Neural cell (in vitro differentiated cells): ENCODE data around the gene SYNGR1. TPM values are rescaled to one million over a fixed set of nuclear protein-coding genes. Genes with fewer than 3 reads are reported as not detected.

ENCODE experiments used
- H2AFZ ChIP-seq: fragments of 200-600, 300-800 bp; sonication (generic), shearing (Covaris generic); 2 replicates; pipeline ENCODE4 v1.6.0; 2014; ENCODE audit warnings: low read depth, mild to moderate bottlenecking, antibody characterized with exemption, low read length, moderate library complexity
- H3F3A ChIP-seq: fragments of 200-600 bp; shearing (Covaris generic); 2 replicates; pipeline ENCODE4 v1.6.1; 2016; ENCODE audit warnings: mild to moderate bottlenecking, moderate library complexity, mixed read lengths, antibody characterized with exemption, low read length; ENCODE audit not compliant: insufficient read depth, poor library complexity, severe bottlenecking
- H3K27ac ChIP-seq: fragments of 200-600, 300-800 bp; sonication (generic), shearing (Covaris generic); 2 replicates; pipeline ENCODE4 v1.5.1; 2014; ENCODE audit warnings: mild to moderate bottlenecking, low read length, moderate library complexity
- H3K27me3 ChIP-seq: fragments of 300-800, 200-600 bp; sonication (generic), shearing (Covaris generic); 2 replicates; pipeline ENCODE4 v1.6.0; 2014; ENCODE audit warnings: mild to moderate bottlenecking, low read depth, low read length, moderate library complexity; ENCODE audit not compliant: insufficient read depth
- H3K36me3 ChIP-seq: fragments of 300-800, 200-600 bp; sonication (generic), shearing (Covaris generic); 2 replicates; pipeline ENCODE4 v1.5.1; 2014; ENCODE audit warnings: mild to moderate bottlenecking, antibody characterized with exemption, low read length, moderate library complexity; ENCODE audit not compliant: insufficient read depth
- H3K4me2 ChIP-seq: fragments of 300-800, 200-600 bp; sonication (generic), shearing (Covaris generic); 2 replicates; pipeline ENCODE4 v1.6.0; 2014; ENCODE audit warnings: mild to moderate bottlenecking, low read length
- H3K4me3 ChIP-seq: fragments of 300-800, 200-600 bp; sonication (generic), shearing (Covaris generic); 2 replicates; pipeline ENCODE4 v1.5.1; 2014; ENCODE audit warnings: mild to moderate bottlenecking, low read length, moderate library complexity
- H3K79me2 ChIP-seq: fragments of 200-600 bp; shearing (Covaris generic); replicated peaks from 2 replicates; pipeline ENCODE4 v1.6.0; 2014; ENCODE audit warnings: mild to moderate bottlenecking, low read length, moderate library complexity; ENCODE audit not compliant: insufficient read depth
- H3K9ac ChIP-seq: fragments of 300-800, 200-600 bp; sonication (generic), shearing (Covaris generic); 2 replicates; pipeline ENCODE4 v1.6.1; 2016; ENCODE audit warnings: mild to moderate bottlenecking, low read length, mixed read lengths
- H3K9me2 ChIP-seq: fragments of 200-600 bp; shearing (Covaris generic); 2 replicates; pipeline ENCODE4 v1.6.1; 2016; ENCODE audit warnings: mild to moderate bottlenecking, low read length, mixed read lengths; ENCODE audit not compliant: insufficient read depth
- H3K9me3 ChIP-seq: fragments of 200-600, 300-800 bp; sonication (generic), shearing (Covaris generic); 2 replicates; pipeline ENCODE4 v1.6.1; 2016; ENCODE audit warnings: mild to moderate bottlenecking, mixed run types, low read length, moderate library complexity, mixed read lengths
- H4K20me1 ChIP-seq: fragments of 200-600 bp; shearing (Covaris generic); 2 replicates; pipeline ENCODE4 v1.6.1; 2016; ENCODE audit warnings: mild to moderate bottlenecking, mixed run types; ENCODE audit not compliant: insufficient read depth
- CTCF ChIP-seq: fragments of 450-650 bp; IDR thresholded peaks from 2 replicates; pipeline ENCODE4 v1.5.1; 2014; ENCODE audit warnings: antibody characterized with exemption, mild to moderate bottlenecking, moderate library complexity; ENCODE audit not compliant: poor library complexity, severe bottlenecking
- EP300 ChIP-seq: fragments of 450-650 bp; conservative IDR thresholded peaks from 2 replicates; pipeline ENCODE4 v1.6.1; 2014; ENCODE audit warnings: antibody characterized with exemption, mild to moderate bottlenecking, moderate library complexity; ENCODE audit not compliant: poor library complexity, severe bottlenecking
- EZH2 ChIP-seq: fragments of 200-600, 300-800 bp; shearing (Covaris generic), sonication (generic); IDR thresholded peaks from 2 replicates; pipeline ENCODE4 v1.6.1; 2014; ENCODE audit warnings: antibody characterized with exemption, low read length, borderline replicate concordance, mild to moderate bottlenecking; ENCODE audit not compliant: insufficient read depth, poor library complexity, severe bottlenecking
- MXI1 ChIP-seq: fragments of 450-650 bp; conservative IDR thresholded peaks from 2 replicates; pipeline ENCODE4 v1.6.1; 2014; ENCODE audit warnings: antibody characterized with exemption, mild to moderate bottlenecking; ENCODE audit not compliant: poor library complexity, severe bottlenecking
- POLR2AphosphoS5 ChIP-seq: IDR thresholded peaks from 2 replicates; pipeline ENCODE4 v1.6.1; 2012
- RAD21 ChIP-seq: fragments of 450-650 bp; conservative IDR thresholded peaks from 2 replicates; pipeline ENCODE4 v1.6.1; 2014; ENCODE audit warnings: antibody characterized with exemption, mild to moderate bottlenecking, moderate library complexity
- REST ChIP-seq: IDR thresholded peaks from 2 replicates; pipeline ENCODE4 v1.6.1; 2012; ENCODE audit warnings: borderline replicate concordance
- SMC3 ChIP-seq: fragments of 450-650 bp; conservative IDR thresholded peaks from 2 replicates; pipeline ENCODE4 v1.6.1; 2014; ENCODE audit warnings: antibody characterized with exemption, mild to moderate bottlenecking, moderate library complexity; ENCODE audit not compliant: poor library complexity
- TAF1 ChIP-seq: IDR thresholded peaks from 2 replicates; pipeline ENCODE4 v1.6.1; 2012; ENCODE audit warnings: low read depth
- polyA plus RNA-seq: library from polyadenylated mRNA; depleted of rRNA; stranded (reverse); fragments of >200 nt; gene quantifications from 2 replicates; pipeline ENCODE4 v1.2.3, GENCODE V29; 2014

Gene SYNGR1
- polyA plus RNA-seq, 1 donor from 2014 or later: 68.4 TPM

DNA sequence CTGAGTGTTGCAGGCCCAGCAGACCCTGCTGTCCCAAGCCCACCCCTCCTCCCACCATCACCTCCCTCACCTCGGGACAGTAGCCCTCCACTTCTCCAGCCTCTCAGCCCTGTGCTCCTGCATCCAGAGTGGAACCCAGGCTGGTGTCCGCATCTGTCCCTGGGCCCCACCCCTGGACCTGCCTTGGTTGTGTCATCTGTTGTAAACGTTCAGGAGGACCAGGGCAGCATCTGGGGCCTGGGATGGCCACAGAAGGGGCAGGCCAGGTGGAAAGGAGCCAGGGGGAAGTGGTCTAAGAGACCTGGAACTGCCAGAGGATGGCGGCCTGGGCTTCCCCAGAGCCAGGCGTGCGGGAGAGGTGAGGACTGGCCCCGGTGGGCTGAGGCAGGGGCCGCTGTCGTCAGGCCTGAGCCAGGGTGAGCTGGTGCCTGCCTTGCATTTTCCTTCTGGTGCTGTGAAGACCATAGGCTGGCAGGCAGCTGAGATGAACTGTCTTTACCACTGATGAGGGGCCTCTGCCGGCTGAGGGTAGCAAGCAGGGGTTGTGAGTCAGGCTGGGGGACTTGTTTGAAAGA lies 80.9 kb downstream of the SYNGR1 start:
- H3K27ac ChIP-seq: no peak overlapping the region
- no peak overlapping the region for H3K9ac ChIP-seq
- H3K36me3 ChIP-seq: peaks cover 5% of the 10 kb centered on the region

DNA sequence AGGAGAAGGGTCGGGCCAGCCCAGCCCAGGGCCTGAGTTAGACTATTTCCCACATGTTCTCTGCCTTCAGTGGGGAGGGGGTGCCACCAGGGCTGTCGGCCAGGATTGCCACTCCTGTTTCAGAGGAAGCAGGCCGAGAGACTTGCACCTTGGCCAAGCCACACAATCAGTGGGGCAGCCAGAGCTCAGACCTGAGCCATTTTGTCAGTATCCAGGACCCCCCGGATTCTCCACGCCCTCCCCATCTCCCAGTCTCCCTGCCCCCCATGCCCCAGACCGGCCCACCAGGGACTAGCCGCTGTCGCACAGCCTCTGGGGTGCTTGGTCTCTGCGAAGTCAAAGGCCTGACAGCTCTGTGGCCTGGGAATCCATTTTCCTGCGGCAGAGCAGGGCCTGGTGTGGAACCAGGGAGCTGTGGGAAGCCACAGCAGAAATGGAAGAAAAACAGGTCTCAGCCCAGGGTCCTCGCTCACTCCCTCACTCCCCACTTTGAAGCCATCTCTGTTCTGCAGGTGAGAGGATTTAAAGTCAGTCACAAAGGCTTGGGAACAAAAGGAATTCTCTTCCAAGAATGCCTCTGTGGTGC lies 81.5 kb downstream of the SYNGR1 start:
- Histone ChIP-seq H3K79me2 (no peaks in the 10 kb centered on the region), H3K4me3 (no peak overlapping the region), H3K27me3 (no peaks in the 10 kb centered on the region), H2AFZ (no peak overlapping the region), H4K20me1 (no peaks in the 10 kb centered on the region), H3K4me2 (no peak overlapping the region), H3F3A (no peaks in the 10 kb centered on the region), H3K9me3 (no peaks in the 10 kb centered on the region), H3K27ac (no peak overlapping the region), H3K36me3 (peaks cover 5% of the 10 kb centered on the region), H3K9ac (no peak overlapping the region), H3K9me2 (no peaks in the 10 kb centered on the region)
- TF ChIP-seq REST: no peak
- TF ChIP-seq MXI1: no peak
- no peak for TF ChIP-seq CTCF
- no peak for TF ChIP-seq EZH2

More for the DNA sequence above, 80.9 kb downstream of the SYNGR1 start:
- H3K9me3 ChIP-seq: no peaks in the 10 kb centered on the region
- H4K20me1 ChIP-seq: no peaks in the 10 kb centered on the region
- no peak for TF ChIP-seq MXI1
- no peak for TF ChIP-seq SMC3
- no peak for TF ChIP-seq TAF1
- TF ChIP-seq EP300: no peak
- TF ChIP-seq REST: no peak
- no peak for TF ChIP-seq EZH2
- TF ChIP-seq POLR2AphosphoS5: no peak
- no peak for TF ChIP-seq RAD21
- no peak for TF ChIP-seq CTCF
- no peak overlapping the region for H3K4me2 ChIP-seq
- no peak overlapping the region for H2AFZ ChIP-seq
- no peak overlapping the region for H3K4me3 ChIP-seq
- no peaks in the 10 kb centered on the region for H3K79me2 ChIP-seq
- H3K27me3 ChIP-seq: no peaks in the 10 kb centered on the region
- no peaks in the 10 kb centered on the region for H3F3A ChIP-seq
- H3K9me2 ChIP-seq: no peaks in the 10 kb centered on the region
